Fibroblast of mammary gland (primary cell): ENCODE results near the gene PMM1.
A peak's percentile ranks its signal among the peaks of the same experiment; 100 is the strongest.

ENCODE experiments used
- DNase-seq: peaks from one replicate; pipeline ENCODE4 v3.0.0-alpha.2; 2010; ENCODE audit warnings: low read depth
- H3K4me3 ChIP-seq: 2 replicates; pipeline ENCODE4 v1.5.1; 2011; ENCODE audit warnings: low read depth, mild to moderate bottlenecking, low read length, moderate library complexity; ENCODE audit not compliant: control insufficient read depth
- CTCF ChIP-seq: conservative IDR thresholded peaks from 2 replicates; pipeline ENCODE4 v1.5.1; 2011; ENCODE audit warnings: low read depth, low read length, inconsistent platforms; ENCODE audit not compliant: control insufficient read depth, insufficient read depth

Gene PMM1

DNA sequence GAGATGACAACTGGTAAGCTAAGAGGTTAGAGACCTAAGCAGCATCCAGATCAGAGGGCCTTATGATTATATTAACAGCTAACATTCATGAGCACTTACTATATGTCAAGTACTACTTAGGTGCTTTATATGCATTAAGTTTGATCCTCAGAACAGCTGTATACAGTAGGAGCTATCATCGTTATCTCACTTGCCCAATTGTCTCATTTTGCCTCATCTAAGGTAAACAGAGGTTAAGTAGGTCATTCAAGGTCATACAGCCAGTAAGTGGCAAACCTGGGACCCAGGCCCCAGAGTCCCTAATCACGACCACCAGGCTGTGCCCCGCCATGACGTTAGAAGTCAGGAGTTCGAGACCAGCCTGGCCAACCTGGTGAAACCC lies 40.8 kb downstream of the PMM1 start:
- no peak for TF ChIP-seq CTCF
- no peak overlapping the region for H3K4me3 ChIP-seq
- DNase-seq = no peak

GRCh38 chr22:41544671-41545476 lies 44.8 kb downstream of the PMM1 start:
- no peak for TF ChIP-seq CTCF
- no peak for DNase-seq
- H3K4me3 ChIP-seq = peak overlapping the region; percentile 42

DNA sequence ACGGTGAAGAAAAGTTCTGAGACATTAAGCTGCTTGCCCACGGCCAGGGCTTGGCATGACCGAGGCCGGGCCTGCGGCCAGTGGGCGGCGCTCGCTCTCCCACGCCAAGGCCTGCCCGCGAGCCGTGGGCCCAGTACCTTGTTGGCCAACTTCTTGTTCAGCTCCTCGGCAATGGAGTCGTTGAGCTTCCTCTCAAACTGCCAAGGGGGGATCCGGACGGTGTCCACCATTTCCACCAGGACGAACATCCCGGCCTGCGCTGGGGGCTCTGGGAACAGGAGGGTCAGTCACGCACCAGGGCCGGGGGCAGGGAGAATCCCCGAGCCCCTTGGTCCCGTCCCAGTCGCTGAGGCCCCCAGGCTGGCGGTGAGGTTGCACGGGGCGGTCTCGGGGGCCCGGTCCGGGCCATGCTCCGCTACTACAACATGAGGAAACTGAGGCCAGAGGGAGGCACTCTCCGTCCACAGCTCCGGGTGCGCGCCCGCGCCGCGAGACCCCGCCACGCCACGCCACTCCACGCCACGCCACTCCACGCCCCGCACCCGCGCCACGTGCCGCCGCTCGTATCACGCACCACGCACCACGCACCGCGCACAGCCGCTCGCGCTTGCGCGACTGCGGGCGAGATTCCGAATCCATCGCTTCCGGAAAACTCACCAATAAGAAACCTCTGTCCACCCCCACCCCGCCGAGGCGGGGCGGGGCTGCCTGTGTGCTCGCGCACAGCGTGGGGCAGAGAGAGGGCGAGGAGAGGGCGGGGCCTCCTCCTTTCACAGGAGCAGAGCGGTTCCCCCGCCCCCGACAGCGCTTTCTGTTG lies 45.6 kb downstream of the PMM1 start, which contains the start of gene POLR3H:
Gene POLR3H, minus strand, starts transcription at position 617 of the 817 bp plus-strand sequence. Its CDS starts 369 bp downstream, at position 248.
- peak; percentile 94 for DNase-seq
- peak within 1 kb of the TSS; percentile 84 for H3K4me3 ChIP-seq
- peak; percentile 35 for TF ChIP-seq CTCF

GRCh38 chr22:41542224-41542623 lies 47.4 kb downstream of the PMM1 start:
- DNase-seq = no peak
- no peak for TF ChIP-seq CTCF
- no peak overlapping the region for H3K4me3 ChIP-seq

GRCh38 chr22:41541484-41541883 lies 48.2 kb downstream of the PMM1 start:
- no peak for TF ChIP-seq CTCF

GRCh38 chr22:41540365-41540764 lies 49.3 kb downstream of the PMM1 start:
- no peak for DNase-seq
- TF ChIP-seq CTCF = no peak
- no peak overlapping the region for H3K4me3 ChIP-seq

More at GRCh38 chr22:41541484-41541883, 48.2 kb downstream of the PMM1 start:
- no peak overlapping the region for H3K4me3 ChIP-seq
- DNase-seq = no peak
